ENCODE measurements around the gene EPB41L5. TPM values are rescaled to one million over a fixed set of nuclear protein-coding genes. Genes with fewer than 3 reads are reported as not detected.
"Not testable (repeated sequence)": the region's sequence is repeated elsewhere in the genome, so short reads cannot be mapped to it uniquely, and the experiment has no call there.

The EPB41L5 gene
- total RNA-seq, 4 donors from 2014 or later, result 11.4 to 42.9 (median 14.5) TPM

GRCh38 chr2:120149406-120149805 is 136.5 kb downstream of the EPB41L5 start:
- Histone ChIP-seq H3K36me3 (peaks cover 0 to 92% (median 3%) of the 10 kb centered on the region in 3 donors), H3K27me3 (no peaks in the 10 kb centered on the region), H3K9me3 (peaks cover 0 to 37% (median 2%) of the 10 kb centered on the region in 4 donors), H3K4me3 (no peak overlapping the region), H3K4me1 (no peaks in the 10 kb centered on the region), H3K27ac (no peak overlapping the region)
- TF ChIP-seq EP300 (IDR thresholded peaks at IDR 0.05), result no peak
- no peak for TF ChIP-seq POLR2A (IDR thresholded peaks at IDR 0.05)
- no peak for TF ChIP-seq CTCF (IDR thresholded peaks at IDR 0.05)
- DNase-seq (ENCODE audit: low spot score in 2 of 2), result no peak
- WGBS, 2 donors, result 95 to 100% methylated on average over 2 of the region's 2 CpGs

GRCh38 chr2:120150040-120150482 is 137.2 kb downstream of the EPB41L5 start:
- no peak overlapping the region for H3K27ac ChIP-seq
- peaks cover 0 to 43% (median 2%) of the 10 kb centered on the region in 4 donors for H3K9me3 ChIP-seq
- no peaks in the 10 kb centered on the region for H3K27me3 ChIP-seq
- peaks cover 0 to 95% (median 3%) of the 10 kb centered on the region in 3 donors for H3K36me3 ChIP-seq
- DNase-seq (ENCODE audit: low spot score in 2 of 2), result no peak
- no peaks in the 10 kb centered on the region for H3K4me1 ChIP-seq
- no peak overlapping the region for H3K4me3 ChIP-seq
- TF ChIP-seq EP300 (IDR thresholded peaks at IDR 0.05), result no peak
- TF ChIP-seq POLR2A (IDR thresholded peaks at IDR 0.05), result no peak
- no peak for TF ChIP-seq CTCF (IDR thresholded peaks at IDR 0.05)
- WGBS, 2 donors, result 98 to 99% methylated on average over 4 of the region's 4 CpGs

DNA sequence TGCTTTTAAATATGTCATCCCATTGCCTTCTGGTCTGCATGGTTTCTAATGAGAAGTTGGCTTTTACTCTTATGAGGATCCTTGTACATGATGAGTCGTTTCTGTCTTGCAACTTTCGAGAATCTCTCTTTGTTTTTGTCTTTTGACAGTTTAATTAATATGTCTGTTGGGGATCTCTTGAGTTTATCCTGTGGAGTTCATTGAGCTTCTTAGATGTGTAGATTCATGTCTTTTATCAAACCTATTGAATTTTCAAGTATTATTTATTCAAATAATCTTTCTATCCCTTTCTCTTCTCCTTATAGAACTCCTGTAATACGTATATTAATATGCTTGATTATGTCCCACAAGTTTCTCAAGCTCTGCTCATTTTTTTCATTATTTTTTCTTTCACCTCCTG is 142.4 kb downstream of the EPB41L5 start:
- peaks cover 0 to 63% (median 0%) of the 10 kb centered on the region in 3 donors for H3K36me3 ChIP-seq
- H3K27me3 ChIP-seq, result no peaks in the 10 kb centered on the region
- TF ChIP-seq EP300 (IDR thresholded peaks at IDR 0.05) (no peak), CTCF (IDR thresholded peaks at IDR 0.05) (no peak), POLR2A (IDR thresholded peaks at IDR 0.05) (no peak)
- peaks cover 0 to 36% (median 0%) of the 10 kb centered on the region in 4 donors for H3K9me3 ChIP-seq
- no peak for DNase-seq (ENCODE audit: low spot score in 2 of 2)
- H3K27ac ChIP-seq, result no peak overlapping the region
- H3K4me1 ChIP-seq, result no peaks in the 10 kb centered on the region
- no peak overlapping the region for H3K4me3 ChIP-seq
- 94 to 98% methylated on average over 3 of the region's 3 CpGs for WGBS, 2 donors

GRCh38 chr2:120158658-120159057 is 145.8 kb downstream of the EPB41L5 start:
- peaks cover 0 to 52% (median 0%) of the 10 kb centered on the region in 3 donors for H3K36me3 ChIP-seq
- DNase-seq (ENCODE audit: low spot score in 2 of 2); H3K27ac ChIP-seq; H3K27me3 ChIP-seq; H3K4me1 ChIP-seq; H3K4me3 ChIP-seq: not testable (repeated sequence)
- peaks cover 0 to 13% (median 0%) of the 10 kb centered on the region in 4 donors for H3K9me3 ChIP-seq
- WGBS, 2 donors, result 82 to 93% methylated on average over 2 of the region's 2 CpGs

DNA sequence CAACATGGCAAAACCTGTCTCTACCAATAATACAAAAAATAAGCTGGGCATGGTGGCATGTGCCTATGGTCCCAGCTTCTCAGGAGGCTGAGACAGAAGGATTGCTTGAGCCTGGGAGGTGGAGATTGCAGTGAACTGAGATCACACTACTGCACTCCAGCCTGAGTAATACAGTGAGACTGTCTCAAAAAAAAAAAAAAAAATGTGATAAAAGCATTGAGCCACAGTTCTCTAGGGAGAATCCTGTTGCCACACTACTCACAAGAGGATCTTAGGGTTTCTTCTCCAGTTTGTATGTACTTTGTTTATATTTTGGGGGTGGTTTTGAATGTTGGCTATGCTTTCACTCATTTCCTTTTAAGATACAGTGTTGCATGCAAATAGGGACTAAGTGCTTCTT is 148.3 kb downstream of the EPB41L5 start:
- no peak for DNase-seq (ENCODE audit: low spot score in 2 of 2)
- TF ChIP-seq CTCF (IDR thresholded peaks at IDR 0.05) (no peak), EP300 (IDR thresholded peaks at IDR 0.05) (no peak), POLR2A (IDR thresholded peaks at IDR 0.05) (no peak)
- no peak overlapping the region for H3K27ac ChIP-seq
- H3K36me3 ChIP-seq, result peaks cover 0 to 30% (median 0%) of the 10 kb centered on the region in 3 donors
- H3K4me1 ChIP-seq, result no peaks in the 10 kb centered on the region
- no peak overlapping the region for H3K4me3 ChIP-seq
- H3K9me3 ChIP-seq, result no peaks in the 10 kb centered on the region
- no peaks in the 10 kb centered on the region for H3K27me3 ChIP-seq

DNA sequence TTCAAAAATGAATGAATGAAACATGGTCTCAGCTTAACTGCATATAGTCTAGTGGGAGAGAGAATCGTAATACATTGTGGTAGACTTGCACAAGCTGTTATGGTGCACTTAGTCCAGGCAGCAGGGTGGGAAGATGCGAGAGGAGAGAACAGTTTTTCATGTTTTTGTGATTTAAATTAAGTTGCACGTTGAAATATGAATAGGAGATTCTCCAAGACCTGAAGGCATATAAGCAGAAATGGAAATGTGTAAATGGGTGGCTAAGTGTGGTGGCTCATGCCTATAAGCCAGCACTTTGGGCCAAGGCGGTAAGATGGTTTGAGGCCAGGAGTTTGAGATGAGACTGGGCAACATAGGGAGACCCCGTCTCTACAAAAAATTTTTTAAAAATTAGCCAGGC is 149.8 kb downstream of the EPB41L5 start:
- Histone ChIP-seq H3K27ac (no peak overlapping the region), H3K4me3 (no peak overlapping the region), H3K36me3 (peaks cover 0 to 34% (median 0%) of the 10 kb centered on the region in 3 donors), H3K9me3 (no peaks in the 10 kb centered on the region), H3K27me3 (no peaks in the 10 kb centered on the region), H3K4me1 (no peaks in the 10 kb centered on the region)
- WGBS, 2 donors, result 90 to 92% methylated on average over 5 of the region's 5 CpGs
- no peak for TF ChIP-seq CTCF (IDR thresholded peaks at IDR 0.05)
- no peak for TF ChIP-seq POLR2A (IDR thresholded peaks at IDR 0.05)
- TF ChIP-seq EP300 (IDR thresholded peaks at IDR 0.05), result no peak
- no peak for DNase-seq (ENCODE audit: low spot score in 2 of 2)
